Peyer's patch (tissue), 4 donors: ENCODE measurements around the gene GALNT9.

Experiments used
- POLR2A ChIP-seq, 2 donors: fragments of 450-650 bp; IDR thresholded peaks; one replicate each; pipeline ENCODE4 v1.5.1; 2017; ENCODE audit warnings: antibody characterized with exemption in 2 of 2, mild to moderate bottlenecking in 2 of 2, moderate library complexity in 2 of 2
- TF ChIP-seq, protein P1 (sequence below), 6 experiments: fragments of 450-650 bp in 4 of 6; fragments of 200-600 bp in 2 of 6; sonication (generic) in 1 of 6; IDR thresholded peaks; one replicate each; pipeline ENCODE4 v1.5.1; 2017 to 2019; ENCODE audit warnings: antibody characterized with exemption in 6 of 6, mild to moderate bottlenecking in 3 of 6, moderate library complexity in 1 of 6

DNA sequence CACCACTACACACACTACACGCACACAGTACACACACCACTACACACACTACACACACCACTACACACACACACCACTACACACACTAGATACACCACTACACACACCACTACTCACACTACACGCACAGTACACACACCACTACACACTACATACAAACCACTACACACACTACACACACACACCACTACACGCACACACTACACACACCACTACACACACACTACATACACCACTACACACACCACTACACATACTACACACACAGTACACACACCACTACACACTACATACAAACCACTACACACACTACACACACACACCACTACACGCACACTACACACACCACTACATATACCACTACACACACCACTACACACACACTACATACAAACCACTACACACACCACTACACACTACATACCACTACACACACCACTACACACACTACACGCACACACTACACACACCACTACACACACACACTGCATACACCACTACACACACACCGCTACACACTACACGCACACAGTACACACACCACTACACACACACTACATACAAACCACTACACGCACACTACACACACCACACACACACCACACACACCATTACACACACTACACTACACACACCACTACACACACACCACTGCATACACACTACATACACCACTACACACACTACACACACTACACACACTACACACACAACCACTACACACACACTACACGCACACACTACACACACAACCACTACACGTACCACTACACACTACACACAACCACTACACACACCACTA lies 173.4 kb downstream of the GALNT9 start:
- TF ChIP-seq, protein P1, sequence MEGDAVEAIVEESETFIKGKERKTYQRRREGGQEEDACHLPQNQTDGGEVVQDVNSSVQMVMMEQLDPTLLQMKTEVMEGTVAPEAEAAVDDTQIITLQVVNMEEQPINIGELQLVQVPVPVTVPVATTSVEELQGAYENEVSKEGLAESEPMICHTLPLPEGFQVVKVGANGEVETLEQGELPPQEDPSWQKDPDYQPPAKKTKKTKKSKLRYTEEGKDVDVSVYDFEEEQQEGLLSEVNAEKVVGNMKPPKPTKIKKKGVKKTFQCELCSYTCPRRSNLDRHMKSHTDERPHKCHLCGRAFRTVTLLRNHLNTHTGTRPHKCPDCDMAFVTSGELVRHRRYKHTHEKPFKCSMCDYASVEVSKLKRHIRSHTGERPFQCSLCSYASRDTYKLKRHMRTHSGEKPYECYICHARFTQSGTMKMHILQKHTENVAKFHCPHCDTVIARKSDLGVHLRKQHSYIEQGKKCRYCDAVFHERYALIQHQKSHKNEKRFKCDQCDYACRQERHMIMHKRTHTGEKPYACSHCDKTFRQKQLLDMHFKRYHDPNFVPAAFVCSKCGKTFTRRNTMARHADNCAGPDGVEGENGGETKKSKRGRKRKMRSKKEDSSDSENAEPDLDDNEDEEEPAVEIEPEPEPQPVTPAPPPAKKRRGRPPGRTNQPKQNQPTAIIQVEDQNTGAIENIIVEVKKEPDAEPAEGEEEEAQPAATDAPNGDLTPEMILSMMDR (IDR thresholded peaks at IDR 0.05) = no peak
- no peak for TF ChIP-seq POLR2A (IDR thresholded peaks at IDR 0.05)
